ENCODE data around the gene POU2F1. TPM values are rescaled to one million over a fixed set of nuclear protein-coding genes. Genes with fewer than 3 reads are reported as not detected.
"Not testable (repeated sequence)": the region's sequence is repeated elsewhere in the genome, so short reads cannot be mapped to it uniquely, and the experiment has no call there.

Gene POU2F1
- total RNA-seq, 1 donor from 2014 or later = 7.5 TPM

DNA sequence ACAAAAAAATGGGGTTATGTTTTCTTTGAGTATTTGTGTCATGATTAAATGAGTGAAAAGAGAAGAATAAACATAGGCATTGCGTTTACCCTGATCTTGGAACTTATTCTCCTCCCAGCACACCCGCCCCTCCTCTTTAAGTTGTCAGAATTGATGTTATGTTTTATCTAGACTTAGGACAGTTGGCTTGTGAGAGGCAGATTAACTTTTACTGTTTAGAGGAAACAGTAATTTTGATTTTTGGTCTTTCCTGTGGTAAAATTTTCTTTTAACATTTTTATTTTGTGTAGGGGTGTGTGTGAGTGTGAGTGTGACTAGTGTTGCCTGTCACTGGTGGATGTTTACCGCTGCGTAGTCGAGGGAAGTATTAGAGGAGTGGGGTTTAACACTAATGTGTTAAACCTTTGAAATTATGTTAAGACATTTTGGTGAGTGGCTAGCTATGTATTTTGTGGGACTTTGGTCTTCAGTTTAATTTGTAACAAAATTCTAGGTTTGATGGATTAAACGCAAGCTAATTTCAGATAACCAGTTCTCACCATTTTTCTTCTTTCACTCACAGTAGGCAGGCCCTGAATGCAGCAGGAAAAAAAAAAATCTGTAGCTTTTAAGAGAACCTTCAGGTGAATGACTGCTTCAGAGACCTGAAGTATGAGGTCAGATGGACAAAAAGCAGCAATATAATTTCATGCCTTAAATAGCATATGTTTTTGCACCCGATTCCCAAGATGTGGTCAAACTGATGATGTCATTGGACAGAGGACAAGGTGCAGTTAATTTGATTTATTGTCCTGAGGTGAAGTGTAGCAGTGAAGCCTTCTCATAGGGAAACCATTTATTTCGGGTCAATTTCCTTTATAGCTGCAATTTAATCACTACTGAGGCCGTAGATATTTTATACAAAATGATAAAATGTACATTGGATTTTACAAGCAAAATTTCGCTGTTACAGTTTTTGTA, 2.7 kb downstream of the POU2F1 start:
- DNase-seq (ENCODE audit: missing footprints) (no peak), ATAC-seq (no peak)
- intact Hi-C loops (cut with DNase I) = loop anchor here (5.0 kb wide), 1 partner anchor 381 kb away; no protein-coding TSS in a partner anchor

- ATAC-seq; DNase-seq (ENCODE audit: missing footprints): not testable (repeated sequence)
- intact Hi-C loops (cut with DNase I) = loop anchor here (5.0 kb wide), 1 partner anchor 382 kb away; no protein-coding TSS in a partner anchor
Observed at GRCh38 chr1:167224734-167225235, 4.1 kb downstream of the POU2F1 start.

DNA sequence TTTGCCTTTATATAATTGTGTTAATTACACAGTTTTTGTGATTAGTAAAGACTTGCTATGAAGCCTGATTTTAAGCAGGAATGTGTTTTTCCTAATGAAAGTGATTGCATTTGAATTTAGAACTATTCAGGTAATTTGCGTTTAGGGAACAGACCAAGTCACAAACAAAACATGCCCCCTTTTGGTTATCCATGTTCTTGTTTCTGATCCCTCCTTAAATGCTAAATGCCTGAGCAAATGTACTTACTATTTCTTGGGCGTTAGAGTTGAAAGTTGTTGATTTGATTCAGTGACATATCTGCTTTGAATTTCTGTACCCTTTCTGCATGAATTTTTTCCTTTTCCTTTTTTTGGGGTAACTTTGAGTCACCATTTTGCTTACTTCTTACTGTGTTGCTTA, 5.2 kb downstream of the POU2F1 start:
- ATAC-seq = no peak
- no peak for DNase-seq (ENCODE audit: missing footprints)
- intact Hi-C loops (cut with DNase I) = no loop called here

DNA sequence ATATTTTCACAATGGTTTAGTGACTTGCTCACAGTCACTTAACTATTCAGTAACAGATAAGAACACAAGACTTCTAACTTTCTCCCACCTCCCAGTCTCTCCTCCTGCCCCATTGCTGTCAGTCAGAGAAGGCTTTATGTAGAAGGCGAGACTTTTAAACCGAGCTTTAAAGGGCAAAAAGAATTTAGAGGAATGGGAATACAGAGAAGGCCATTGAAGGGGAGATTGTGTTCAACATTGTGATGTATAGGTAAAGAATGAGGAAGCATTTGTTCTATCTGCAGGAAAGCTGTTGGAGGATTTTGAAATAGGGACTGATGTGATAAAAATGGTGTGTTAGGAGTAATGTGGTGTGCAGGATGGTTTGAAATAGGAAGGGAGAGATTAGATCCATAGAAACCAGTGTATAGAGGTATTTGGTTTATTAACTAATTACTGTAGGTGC, 7.3 kb downstream of the POU2F1 start:
- ATAC-seq (no peak), DNase-seq (ENCODE audit: missing footprints) (no peak)
- intact Hi-C loops (cut with DNase I) = no loop called here

DNA sequence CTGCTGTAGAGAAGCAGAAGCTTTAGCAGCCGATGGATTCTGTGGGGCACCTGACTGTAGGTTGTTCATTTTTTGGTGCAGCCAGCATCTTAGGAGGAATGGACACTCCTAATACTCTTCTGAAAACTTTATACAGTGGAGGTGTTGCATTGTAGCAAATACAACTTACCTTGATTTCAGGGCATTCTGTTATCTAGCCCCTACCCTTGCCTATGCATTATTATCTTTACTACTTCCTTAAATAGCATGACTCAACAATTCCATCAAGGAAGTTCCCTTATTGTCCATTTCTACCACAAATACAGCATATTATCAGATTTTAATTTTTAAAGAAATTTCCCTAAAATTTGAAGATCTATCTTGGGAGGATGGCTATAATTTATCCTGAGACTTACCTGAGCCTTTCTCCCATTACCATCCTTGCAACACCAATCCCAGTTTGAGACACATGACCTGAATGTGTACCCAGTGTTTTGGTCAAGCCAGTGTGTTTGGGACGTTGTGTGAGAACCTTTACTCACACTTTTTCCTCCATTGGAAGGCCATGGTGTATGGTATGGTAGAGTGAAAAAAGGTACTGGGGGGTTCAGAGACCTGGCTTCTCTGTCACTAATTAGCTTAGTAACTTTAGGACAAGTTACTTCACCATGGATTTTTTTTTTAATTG, 9.2 kb downstream of the POU2F1 start:
- DNase-seq (ENCODE audit: missing footprints) = no peak
- intact Hi-C loops (cut with DNase I) = no loop called here
- no peak for ATAC-seq

GRCh38 chr1:167230437-167230836, 9.8 kb downstream of the POU2F1 start:
- no peak for DNase-seq (ENCODE audit: missing footprints)
- intact Hi-C loops (cut with DNase I) = no loop called here
- ATAC-seq = no peak

DNA sequence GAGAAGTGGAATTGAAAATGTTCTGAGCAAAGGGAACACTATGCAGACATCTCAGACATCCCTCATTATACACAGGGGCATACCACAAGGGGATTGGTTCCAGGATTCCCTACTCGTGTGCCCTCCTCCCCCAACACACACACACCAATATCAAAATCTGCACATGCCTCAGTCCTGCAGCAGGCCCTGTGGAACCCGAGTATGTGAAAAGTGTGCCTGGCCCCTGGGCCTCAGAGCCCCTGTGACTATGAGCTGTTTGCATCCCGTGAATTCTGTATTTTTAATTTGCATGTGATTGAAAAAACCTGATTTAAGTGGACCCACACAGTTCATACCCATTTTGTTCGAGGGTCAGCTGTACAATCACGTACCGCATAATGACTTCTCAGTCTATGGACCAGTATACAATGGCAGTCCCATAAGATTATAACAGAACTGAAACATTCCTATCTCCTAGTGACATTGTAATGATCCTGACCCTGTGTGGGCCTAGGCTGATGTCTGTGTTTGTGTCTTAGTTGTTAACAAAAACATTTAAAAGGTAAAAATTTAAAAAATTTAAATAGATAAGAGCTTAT, 11.3 kb downstream of the POU2F1 start:
- intact Hi-C loops (cut with DNase I) = no loop called here
- no peak for ATAC-seq
- no peak for DNase-seq (ENCODE audit: missing footprints)

DNA sequence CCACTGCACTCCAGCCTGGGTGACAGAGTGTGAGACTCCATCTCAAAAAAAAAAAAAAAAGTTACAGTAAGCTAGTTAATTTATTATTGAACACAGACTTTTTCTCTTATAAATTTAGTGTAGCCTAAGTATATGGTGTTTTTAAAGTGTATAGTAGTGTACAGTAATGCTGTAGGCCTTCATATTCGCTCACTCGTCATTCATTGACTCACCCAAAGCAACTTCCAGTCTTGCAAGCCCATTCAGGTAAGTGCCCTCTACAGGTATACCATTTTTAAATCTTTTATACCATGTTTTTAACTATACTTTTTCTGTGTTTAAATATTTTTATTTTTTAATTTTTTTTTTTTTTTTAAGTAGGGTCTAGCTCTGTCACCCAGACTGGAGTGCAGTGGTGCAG, 12.1 kb downstream of the POU2F1 start:
- DNase-seq (ENCODE audit: missing footprints) (no peak), ATAC-seq (no peak)
- intact Hi-C loops (cut with DNase I) = no loop called here

DNA sequence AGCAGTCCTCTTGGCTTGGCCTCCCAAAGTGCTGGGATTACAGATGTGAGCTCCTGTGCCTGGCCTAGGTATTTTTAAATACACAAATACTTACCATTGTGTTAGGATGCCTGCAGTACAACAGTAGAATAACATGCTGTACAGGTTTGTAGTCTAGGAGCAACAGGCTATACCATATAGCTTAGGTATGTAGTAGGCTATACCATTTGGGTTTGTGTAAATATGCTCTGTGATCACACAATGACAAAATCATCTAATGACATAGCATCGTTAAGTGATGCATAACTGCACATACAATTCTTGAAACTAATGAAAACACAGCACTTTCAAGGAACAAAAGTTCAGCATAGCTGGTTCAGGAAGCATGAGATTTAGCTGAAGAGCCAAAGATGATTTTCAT, 12.7 kb downstream of the POU2F1 start:
- ATAC-seq = no peak
- no peak for DNase-seq (ENCODE audit: missing footprints)
- intact Hi-C loops (cut with DNase I) = no loop called here

DNA sequence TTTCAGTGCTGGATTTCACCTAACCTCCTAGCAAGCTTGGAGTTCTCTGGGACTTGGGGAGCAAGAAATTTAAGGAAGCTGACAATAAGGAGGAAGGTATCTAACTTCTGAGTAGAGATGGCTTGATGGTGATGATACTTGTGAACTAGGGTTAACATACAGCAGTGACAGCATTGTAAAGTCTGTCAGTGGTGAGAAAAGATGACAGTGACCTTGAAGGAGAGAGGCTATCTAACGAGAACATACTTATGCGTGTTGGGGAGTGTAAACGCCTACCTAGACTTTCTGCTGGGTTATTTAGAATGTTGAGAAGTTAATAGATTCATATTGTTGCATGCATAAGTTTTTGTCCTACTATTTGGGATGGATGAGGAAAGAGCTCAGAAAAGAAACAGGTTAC, 16.3 kb downstream of the POU2F1 start:
- ATAC-seq = no peak
- no peak for DNase-seq (ENCODE audit: missing footprints)
- intact Hi-C loops (cut with DNase I) = no loop called here

DNA sequence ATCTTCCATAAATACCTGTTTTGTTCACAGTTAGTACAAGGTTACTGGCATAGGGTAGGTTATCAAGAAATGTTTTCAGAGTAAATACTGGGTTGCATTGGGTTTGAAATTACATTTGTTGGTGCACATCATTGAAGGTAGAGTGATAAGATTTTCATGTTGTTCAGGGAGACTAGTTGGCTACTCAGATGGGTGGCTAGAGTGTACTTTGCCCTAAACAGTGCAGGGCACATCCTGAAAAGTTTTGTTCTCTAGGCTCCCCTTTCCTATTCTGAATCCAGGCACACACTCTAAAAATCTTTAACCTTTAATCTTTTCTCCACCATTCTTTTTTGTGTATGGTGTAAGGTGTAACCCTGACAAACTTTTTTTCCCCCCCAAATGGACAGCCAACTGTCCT, 18.0 kb downstream of the POU2F1 start:
- DNase-seq (ENCODE audit: missing footprints) (no peak), ATAC-seq (no peak)
- intact Hi-C loops (cut with DNase I) = no loop called here

DNA sequence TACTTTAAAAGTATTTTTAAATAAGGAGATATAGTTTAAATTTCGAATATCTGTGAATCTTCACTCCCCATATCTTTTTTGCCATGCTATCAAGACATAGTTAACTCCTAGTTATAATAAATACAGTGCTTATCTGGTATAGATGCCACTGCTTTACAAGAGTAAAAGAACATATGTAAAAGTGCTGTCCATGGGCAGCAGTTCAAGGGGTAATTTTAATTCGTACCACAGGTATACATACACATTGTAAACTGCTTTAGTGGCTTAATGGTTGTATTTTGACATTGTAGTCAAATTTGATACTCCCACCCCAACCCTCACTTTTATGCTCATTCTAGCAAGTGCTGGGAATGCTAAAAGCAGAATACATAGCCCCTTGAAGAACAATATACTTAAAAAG, 18.6 kb downstream of the POU2F1 start:
- DNase-seq (ENCODE audit: missing footprints) = no peak

DNA sequence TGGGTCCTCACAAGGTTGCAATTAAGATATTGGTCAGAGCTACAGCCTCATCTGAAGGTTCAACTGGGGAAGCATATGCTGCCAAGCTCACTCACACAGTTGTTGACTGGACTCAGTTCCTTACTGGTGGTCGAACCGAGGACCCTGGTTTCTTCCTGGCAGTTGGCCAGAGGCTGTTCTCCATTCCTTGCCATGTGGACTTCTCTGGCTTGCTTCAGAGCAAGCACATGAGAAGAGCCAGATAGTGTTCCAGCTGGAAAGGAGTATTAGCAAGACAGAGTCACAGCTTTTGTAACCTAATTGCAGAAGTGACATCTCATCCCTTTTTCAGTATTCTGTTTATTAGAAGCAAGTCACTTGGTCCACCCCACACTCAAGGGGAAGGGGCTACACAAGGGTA, 23.6 kb downstream of the POU2F1 start:
- intact Hi-C loops (cut with DNase I) = no loop called here
- no peak for ATAC-seq
- DNase-seq (ENCODE audit: missing footprints) = no peak

More for the DNA sequence above, 18.6 kb downstream of the POU2F1 start:
- ATAC-seq = no peak
- intact Hi-C loops (cut with DNase I) = no loop called here

GRCh38 chr1:167245168-167245567, 24.5 kb downstream of the POU2F1 start:
- intact Hi-C loops (cut with DNase I); ATAC-seq; DNase-seq (ENCODE audit: missing footprints): not testable (repeated sequence)

- DNase-seq (ENCODE audit: missing footprints) = no peak
Observed at GRCh38 chr1:167246971-167247370, 26.3 kb downstream of the POU2F1 start.

DNA sequence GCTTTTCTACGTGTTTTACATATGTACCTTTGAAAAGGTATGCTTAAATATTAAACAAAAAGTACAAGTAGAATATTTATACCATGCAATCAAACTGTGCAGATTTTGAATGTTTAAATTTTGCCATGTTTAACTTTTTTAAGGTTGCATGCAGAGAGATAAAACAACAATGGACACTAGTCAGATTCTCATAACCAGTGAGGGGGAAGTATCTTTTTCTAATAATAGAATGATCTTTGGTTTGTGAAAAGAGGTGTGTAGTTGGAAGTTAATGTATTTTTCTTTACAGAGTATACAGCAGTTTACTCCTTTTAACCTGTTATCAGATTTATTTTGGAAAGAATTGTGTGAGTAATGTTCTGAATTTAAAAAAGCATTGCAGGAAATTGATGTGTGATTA, 27.1 kb downstream of the POU2F1 start:
- no peak for ATAC-seq

More at GRCh38 chr1:167246971-167247370, 26.3 kb downstream of the POU2F1 start:
- ATAC-seq = no peak
- intact Hi-C loops (cut with DNase I) = no loop called here

GRCh38 chr1:167248707-167249642, 28.3 kb downstream of the POU2F1 start:
- intact Hi-C loops (cut with DNase I) = no loop called here
- ATAC-seq (no peak), DNase-seq (ENCODE audit: missing footprints) (no peak)

More for the DNA sequence above, 27.1 kb downstream of the POU2F1 start:
- DNase-seq (ENCODE audit: missing footprints) = no peak
- intact Hi-C loops (cut with DNase I) = no loop called here

GRCh38 chr1:167249702-167250101, 29.0 kb downstream of the POU2F1 start:
- ATAC-seq (no peak), DNase-seq (ENCODE audit: missing footprints) (no peak)
- intact Hi-C loops (cut with DNase I) = no loop called here
